Measurements from ENCODE around the gene MSANTD1.

MSANTD1 gene

DNA sequence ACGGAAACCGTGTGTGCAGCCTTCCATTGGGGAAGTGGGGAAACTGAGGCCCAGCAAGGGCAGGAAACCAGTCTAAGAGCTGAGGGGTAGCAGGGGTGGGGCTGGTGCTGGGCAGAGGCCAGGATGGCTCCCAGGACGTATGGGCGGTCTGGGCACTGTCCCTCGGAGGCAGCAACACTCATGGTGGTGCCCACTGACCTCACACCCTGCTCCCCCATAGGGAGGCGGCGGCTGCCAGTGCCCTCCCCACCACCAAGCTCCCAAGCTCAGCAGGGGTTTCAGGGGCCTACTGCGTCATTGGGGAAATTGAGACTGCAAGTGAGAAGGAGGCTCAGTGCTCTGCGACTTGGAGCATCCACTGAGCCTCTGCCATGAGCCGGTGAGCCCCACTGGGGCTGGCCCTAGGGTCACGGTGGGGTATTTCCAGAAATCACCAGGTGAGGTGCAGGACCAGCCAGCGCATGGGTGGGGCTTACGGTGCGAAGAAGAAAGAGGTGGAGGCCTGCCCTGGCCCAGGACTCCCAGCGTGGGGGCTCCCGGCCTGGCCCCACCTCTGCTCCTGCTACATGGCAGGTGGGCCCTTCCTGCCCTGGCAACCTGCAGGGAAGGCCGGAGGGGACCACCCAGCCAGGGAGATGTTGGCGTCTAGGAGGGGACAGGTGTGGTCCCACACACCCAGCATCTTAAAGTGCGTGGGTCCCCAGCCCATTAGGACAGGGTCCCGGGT lies 915 bp downstream of the MSANTD1 start:
- ATAC-seq = no peak

DNA sequence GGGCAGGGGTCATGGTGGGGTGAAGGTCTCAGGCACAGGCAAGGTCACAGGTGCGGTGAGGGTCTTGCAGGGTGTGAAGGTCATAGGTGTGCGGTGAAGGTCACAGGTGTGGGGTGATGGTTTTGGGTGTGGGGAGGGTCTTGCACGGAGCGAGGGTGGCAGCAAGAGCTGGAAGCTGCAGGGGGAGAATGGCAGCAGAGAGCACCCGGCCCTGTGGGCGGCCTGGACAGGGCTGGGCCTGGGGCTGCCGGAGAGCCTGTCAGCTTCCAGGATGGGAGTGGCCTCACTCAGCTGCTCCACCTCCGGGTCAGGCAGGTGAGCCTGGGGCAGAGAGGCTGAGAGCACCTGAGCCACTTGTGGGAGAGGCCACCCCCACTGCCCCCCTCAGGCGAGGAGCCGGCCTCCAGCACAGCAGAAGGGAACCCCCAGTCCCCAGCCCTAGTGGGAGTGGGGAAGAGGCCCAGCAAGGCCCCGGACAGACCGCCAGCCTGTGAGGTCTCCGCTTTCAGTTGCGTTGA lies 1.5 kb downstream of the MSANTD1 start:
- DNase-seq = no peak
- ATAC-seq = no peak

More for the DNA sequence above, 915 bp downstream of the MSANTD1 start:
- no peak for DNase-seq

DNA sequence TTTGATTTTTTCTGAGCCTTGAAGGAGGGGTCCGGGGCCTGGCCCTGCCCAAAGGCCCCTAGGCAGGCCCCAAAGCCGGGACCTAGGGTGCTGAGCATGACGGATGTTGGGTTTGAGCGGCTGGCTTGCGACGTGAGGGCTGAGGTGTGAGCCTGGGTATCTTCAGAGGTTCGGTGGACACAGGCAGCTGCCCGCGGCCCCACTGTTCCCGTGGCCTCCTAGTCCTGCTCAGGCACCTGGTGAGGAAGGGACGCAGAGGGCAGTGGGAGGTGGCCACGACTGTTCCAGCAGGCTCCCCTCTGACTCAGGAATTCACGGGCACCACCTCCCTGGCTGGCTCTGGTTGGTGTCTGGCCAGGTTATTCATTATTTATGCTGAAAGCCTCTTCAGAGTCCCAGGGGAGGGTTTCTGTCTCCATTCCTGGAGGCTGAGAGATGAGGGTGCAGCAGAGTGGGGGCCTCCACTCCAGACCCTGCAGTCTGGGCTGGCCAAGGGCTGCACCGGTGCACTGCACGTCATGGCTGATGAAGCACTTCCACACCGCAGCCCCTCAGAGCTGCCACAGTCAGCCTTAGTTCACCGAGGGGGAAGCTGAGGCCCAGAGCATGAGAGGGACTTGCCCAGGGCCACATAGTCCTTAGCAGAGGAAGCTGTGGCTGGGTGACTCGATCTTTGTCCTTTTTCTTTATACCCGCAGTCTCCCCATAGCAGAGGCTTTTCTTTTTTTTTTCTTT lies 2.2 kb downstream of the MSANTD1 start:
- ATAC-seq (peak; percentile 79), DNase-seq (peak; percentile 23)

DNA sequence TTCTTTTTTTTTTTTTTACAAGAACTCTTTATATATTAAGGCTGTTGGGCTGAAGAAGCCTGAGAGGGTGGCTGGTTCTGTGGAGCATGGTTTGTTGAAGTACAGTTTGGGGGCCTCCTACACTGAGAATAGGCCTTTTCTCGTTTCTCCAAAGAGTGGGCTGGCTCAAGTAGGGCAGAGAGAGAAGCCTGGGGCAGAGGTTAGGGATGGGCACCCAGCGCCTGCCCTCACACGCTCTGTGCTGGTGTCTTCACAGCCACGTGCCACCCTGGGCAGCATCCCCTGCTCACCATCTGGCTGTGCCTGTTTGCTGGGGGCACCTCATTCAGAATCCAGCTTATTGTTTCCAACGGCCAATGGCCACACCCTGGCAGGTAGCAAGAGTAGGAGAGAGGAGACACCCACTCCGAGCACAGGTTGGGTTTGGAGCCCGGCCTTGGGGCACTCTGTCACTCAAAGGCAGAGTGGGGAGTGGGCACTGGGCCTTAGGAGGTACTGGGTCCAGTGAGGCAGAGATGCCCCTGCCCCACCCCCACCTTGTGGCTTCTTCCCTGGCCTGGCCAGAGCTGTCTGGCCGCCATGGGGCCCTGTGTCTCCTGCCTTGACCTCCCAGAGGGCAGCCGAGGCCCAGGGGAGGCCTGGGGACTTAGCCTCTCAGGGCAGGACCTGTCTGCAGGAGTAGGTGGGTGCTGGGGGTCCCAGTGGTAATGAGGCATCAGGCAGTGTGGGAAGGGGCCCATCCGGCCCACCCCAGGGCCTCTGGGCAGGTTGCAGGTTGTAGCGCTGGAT lies 2.9 kb downstream of the MSANTD1 start:
- DNase-seq (no peak), ATAC-seq (no peak)

DNA sequence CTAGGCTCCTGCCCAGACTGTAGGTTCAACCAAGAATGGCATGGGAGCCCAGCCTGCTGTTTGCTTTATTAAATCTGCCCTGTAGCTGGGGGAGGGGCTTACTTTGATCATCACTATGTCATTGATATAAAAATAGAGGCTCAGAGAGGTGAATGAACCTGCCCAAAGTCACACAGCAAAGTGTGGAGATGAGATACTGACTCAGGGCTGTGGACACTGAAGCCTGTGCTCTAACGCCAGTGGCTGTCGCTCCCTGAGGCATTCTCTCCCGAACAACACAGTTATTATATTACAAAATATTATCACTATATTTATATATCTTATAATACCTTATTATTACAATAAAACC lies 3.5 kb downstream of the MSANTD1 start:
- no peak for DNase-seq
- ATAC-seq = no peak

GRCh38 chr4:3252831-3253641 lies 4.1 kb downstream of the MSANTD1 start:
- DNase-seq = no peak
- ATAC-seq = no peak

- ATAC-seq (no peak), DNase-seq (no peak)
Measured at GRCh38 chr4:3253808-3254207, 4.8 kb downstream of the MSANTD1 start.

DNA sequence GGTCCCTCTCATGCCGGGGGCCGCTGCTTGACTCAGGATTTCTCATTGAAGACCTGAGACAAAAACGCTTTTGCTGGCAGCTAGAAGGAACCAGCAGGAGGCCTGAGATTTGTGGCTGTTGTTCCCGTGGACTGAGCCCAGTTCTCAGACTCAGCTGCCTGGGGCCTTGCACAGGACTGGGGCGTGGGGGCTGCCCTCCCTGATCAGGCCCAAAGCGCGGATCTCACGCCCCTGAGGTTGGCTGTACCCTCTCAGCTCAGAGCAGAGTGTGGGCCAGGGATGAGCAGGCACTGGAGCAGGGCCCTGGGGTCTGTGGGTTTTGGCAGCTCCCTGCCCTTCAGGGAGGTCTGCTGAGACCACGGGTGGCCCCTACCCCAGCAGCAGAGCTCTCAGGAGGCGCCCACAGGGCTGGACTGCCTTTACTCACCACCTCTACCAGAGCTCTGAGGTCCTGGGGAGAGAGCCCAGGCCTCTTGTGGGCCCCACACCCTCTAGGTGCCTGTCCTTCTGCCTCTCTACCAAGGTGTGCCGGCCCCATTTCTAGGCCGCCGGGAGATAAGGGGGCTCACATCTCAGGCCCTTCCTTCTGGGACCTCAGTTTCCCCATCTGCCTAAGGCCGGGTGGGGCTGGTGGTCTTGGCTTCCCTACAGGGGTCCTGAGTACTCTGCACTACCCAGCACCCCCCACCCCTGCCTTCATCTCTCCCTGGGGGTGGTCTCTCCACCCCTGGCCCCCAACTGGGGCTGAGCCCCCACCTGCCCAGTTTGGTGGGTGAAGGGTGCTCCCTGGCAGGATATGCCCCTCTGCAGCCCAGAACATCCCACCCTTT lies 5.6 kb downstream of the MSANTD1 start:
- no peak for ATAC-seq
- no peak for DNase-seq

DNA sequence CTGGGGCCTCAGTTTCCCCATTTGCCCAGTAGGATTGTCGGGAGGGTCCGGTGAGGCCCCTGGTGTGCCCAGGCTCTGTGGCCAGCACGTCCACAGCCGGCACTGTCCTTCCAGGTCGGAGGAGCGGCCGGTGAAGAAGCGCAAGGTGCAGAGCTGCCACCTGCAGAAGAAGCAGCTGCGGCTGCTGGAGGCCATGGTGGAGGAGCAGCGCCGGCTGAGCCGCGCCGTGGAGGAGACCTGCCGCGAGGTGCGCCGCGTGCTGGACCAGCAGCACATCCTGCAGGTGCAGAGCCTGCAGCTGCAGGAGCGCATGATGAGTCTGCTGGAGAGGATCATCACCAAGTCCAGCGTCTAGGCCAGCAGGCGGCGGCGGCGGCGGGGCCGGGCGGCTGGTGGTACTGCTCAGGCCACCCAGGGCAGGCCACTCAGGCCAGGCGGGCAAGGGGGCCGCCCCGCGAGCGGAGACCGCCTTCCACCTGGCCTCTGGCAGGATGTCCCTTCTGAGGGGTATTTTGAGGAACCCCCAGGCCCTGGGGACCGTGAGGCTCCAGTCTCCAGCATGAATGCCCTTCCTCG lies 6.7 kb downstream of the MSANTD1 start:
- no peak for ATAC-seq
- DNase-seq = no peak

DNA sequence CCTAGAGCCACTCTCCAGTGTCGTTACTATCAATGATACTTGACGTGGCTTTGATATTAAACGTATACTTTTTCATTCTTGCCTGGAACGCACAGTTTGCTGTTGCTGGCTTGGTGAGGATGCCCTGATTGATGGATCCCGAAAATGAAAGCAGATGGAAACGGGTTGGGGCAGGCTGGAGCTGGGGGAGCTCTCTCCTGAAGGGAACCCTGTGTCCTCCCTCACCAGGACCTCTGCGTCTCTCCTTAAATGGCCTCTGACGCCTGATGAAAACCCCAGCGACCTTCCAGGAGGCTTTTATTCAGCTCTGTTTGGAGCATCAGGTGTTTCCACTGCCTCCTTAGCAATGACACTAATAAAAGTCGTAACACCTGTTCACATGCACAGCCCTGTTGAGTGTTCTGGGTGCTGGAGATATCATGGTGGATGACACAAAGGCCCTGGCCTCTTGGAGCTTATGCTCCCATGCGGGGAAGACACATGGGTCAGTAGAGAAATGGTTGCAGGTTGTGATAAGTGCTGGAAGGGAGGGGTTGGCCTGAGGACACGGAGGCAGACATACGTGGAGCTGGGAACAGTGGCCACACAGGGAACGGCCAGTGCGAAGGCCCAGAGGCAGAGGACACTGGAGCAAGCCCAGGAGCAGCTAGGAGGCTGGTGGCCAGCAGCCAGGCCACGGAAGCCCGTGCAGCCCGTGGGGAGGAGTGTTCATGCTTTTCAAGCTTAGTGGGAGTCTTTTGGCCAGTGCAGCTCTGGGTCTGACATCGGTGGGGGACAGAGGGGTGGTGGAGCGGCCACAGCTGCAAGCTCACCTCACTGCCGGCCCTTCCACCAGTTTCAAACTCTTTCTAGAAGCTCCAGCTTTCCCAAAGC lies 7.5 kb downstream of the MSANTD1 start:
- DNase-seq (no peak), ATAC-seq (no peak)

- ATAC-seq (no peak), DNase-seq (no peak)
Measured at GRCh38 chr4:3257103-3257555, 8.2 kb downstream of the MSANTD1 start.

- ATAC-seq (peak; percentile 48), DNase-seq (no peak)
Measured at GRCh38 chr4:3257556-3258482, 8.9 kb downstream of the MSANTD1 start.

DNA sequence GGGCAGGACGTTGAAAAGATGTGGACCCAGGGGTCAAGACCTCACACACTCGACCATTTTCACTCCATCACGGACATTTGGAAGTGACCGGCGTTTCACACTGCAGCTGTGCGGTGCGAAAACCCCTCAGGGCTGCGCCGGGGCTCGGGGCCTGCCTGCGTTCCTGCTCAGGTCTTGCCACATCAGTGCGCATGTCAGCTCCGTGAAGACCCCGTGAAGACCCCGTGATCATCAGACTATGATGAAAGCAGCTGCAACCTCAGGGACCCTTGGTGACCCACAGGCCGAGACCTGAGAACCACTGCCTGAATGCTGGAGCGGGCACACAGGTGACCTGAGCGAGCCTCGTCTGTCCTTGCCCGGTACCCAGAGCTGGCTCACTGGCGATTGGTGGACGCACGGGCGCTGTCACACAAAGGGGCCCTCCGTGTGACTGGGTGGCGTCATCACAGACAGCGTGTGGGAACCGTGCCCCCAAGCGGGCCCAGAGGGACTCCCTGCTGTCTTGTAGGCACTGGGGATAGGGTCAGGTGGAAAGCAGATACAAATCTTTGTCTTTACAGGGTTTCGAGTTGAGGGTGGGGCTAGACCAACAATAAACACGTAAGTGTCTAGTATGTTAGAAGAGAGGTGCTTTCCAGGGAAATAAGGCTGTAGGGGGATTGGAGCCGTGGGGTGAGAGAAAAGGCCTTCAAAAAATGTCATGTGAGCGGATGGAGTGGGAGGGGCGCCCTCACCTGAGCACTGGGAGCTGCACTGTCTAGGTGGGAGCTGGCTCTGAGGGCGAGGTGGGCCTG lies 12.7 kb downstream of the MSANTD1 start:
- no peak for DNase-seq
- no peak for ATAC-seq

DNA sequence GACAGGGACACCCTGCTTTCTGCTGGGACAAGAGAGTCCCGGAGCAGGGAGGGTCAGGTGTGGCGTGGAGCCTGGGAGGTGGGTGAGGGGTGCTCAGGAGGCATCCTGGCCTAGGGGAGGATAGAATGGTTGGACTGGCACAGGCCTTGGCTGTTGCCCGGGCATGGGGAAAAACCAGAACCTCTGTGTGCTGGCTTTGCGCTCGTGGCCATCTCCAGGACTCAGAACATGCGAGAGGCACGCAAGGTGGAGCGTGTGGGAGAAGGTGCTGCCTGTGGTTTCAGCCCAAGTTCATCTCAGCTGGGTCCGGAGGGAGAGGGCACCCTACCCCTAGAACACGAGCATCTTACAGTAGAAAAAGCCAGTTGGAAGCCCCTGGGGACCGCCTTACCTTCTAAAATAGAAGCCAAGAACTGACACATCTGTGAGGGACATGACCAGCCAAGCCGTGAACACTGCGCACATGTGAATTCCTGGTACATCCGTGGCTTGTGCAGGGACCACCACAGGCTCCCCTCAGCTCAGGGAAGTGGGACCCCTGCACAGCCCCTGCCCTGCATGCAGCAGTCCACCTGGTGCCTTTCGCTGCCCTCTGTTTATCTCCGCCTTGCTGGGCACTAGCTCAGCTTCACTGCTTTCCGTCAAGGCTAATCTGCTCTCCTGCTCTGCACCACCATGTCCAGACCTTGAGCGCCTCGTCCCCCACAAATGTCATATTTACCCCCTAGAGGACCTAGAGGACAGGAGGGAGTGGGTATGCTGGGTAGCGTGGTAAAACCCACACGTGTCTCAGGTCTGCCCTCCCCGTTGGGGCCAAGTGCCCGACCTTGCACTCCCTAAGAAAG lies 13.5 kb downstream of the MSANTD1 start:
- no peak for DNase-seq
- peak; percentile 36 for ATAC-seq

DNA sequence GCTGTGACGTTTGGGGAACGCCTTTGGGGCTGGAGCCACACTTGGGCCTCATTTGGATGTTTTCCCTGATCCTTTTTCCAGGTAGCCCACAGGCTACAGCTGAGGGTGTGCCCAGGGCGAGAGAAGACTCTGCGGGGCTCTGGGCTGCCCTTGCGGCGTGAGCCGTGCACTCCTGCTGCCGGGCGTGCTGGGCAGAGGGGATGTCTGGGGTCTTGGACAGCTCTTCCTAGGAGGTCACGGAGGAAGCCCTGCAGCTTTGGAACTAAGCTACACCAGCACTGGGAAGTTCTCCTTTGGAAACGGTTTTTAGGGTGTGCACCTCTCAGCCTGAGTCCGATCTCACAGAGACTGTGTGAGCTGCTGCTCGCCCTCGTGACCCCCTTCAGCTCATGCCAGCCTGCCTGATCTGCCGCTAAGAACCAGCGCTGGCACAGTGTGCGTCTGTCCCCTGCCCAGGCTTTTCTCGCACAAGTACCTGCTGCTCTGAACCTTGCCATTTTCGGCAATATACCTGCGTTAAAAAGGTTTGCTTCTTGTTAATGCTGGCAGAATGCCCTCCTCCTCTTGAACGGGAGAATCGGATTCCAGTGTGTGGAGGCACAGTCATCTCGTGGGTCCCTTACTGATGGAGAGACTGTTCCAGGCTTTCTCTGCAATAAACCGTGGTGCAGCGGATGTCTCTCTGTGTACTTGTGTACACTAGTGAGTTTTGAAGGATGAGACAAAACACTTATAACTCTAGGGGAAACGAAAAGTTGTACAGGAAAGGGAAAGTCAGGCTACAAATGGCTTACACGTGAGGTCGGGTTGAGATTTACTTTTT lies 14.3 kb downstream of the MSANTD1 start:
- no peak for ATAC-seq
- DNase-seq = no peak

DNA sequence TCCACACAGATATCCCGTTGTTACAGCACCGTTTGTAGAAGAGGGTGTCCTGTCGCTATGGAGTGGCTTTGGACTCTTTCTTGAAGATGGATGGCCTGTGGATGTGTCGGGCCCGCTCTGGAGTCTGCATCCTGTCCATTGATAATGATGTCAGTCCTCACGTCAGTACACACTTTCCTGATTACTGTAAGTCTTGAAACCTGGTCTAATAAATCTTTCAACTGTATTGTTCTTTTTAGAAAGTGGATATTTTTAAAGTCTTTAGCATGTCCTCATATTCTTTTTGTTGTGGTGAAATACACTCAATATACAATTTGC lies 14.9 kb downstream of the MSANTD1 start:
- ATAC-seq (no peak), DNase-seq (no peak)
